Astrocyte (in vitro differentiated cells and primary cell): ENCODE results near the gene SPON1. TPM values are rescaled to one million over a fixed set of nuclear protein-coding genes. Genes with fewer than 3 reads are reported as not detected.

Experiments used
- DNase-seq: peaks from one replicate; pipeline ENCODE4 v3.0.0-alpha.2; 2010; ENCODE audit warnings: low read depth
- FAIRE-seq: peaks from 2 replicates; lab custom pipeline; 2011; peaks lifted over from hg19 to GRCh38; lab: Jason Lieb, UNC
- H2AFZ ChIP-seq: 2 replicates; pipeline ENCODE4 v1.6.0; 2012; ENCODE audit warnings: low read depth, low read length, inconsistent platforms
- H3K27ac ChIP-seq: 2 replicates; pipeline ENCODE4 v1.5.1; 2011; ENCODE audit warnings: low read depth, low read length, inconsistent platforms
- H3K27me3 ChIP-seq: 2 replicates; pipeline ENCODE4 v1.6.0; 2011; ENCODE audit warnings: low read length, inconsistent platforms; ENCODE audit not compliant: insufficient read depth
- H3K36me3 ChIP-seq: 2 replicates; pipeline ENCODE4 v1.5.1; 2011; ENCODE audit warnings: low read length, inconsistent platforms; ENCODE audit not compliant: insufficient read depth
- H3K4me1 ChIP-seq: 2 replicates; pipeline ENCODE4 v1.5.1; 2011; ENCODE audit warnings: low read length, inconsistent platforms; ENCODE audit not compliant: insufficient read depth
- H3K4me2 ChIP-seq: 2 replicates; pipeline ENCODE4 v1.6.0; 2012; ENCODE audit warnings: low read length, inconsistent platforms
- H3K4me3 ChIP-seq: 2 replicates; pipeline ENCODE4 v1.5.1; 2011; ENCODE audit warnings: low read depth, mild to moderate bottlenecking, low read length, inconsistent platforms; ENCODE audit not compliant: insufficient read depth
- H3K79me2 ChIP-seq: 2 replicates; pipeline ENCODE4 v1.6.0; 2012; ENCODE audit warnings: mild to moderate bottlenecking, low read length, inconsistent platforms; ENCODE audit not compliant: insufficient read depth
- H3K9ac ChIP-seq: 2 replicates; pipeline ENCODE4 v1.6.0; 2012; ENCODE audit warnings: mild to moderate bottlenecking, low read length, inconsistent platforms
- H3K9me3 ChIP-seq: 2 replicates; pipeline ENCODE4 v1.5.1; 2012; ENCODE audit warnings: low read depth, mild to moderate bottlenecking, low read length, inconsistent platforms; ENCODE audit not compliant: insufficient read depth
- H4K20me1 ChIP-seq: 2 replicates; pipeline ENCODE4 v1.6.0; 2012; ENCODE audit warnings: low read length, inconsistent platforms; ENCODE audit not compliant: insufficient read depth
- H3K27ac Mint-ChIP-seq: one replicate; pipeline ENCODE4 v1.8.0; 2021; ENCODE audit warnings: mild to moderate bottlenecking, mixed read lengths; ENCODE audit not compliant: unreplicated experiment
- H3K27me3 Mint-ChIP-seq: one replicate; pipeline ENCODE4 v1.8.0; 2021; ENCODE audit warnings: low read depth, mixed read lengths; ENCODE audit not compliant: unreplicated experiment
- H3K36me3 Mint-ChIP-seq: one replicate; pipeline ENCODE4 v1.8.0; 2021; ENCODE audit warnings: low read depth, mixed read lengths; ENCODE audit not compliant: unreplicated experiment
- H3K4me1 Mint-ChIP-seq: one replicate; pipeline ENCODE4 v1.8.0; 2021; ENCODE audit warnings: low read depth, mixed read lengths; ENCODE audit not compliant: unreplicated experiment
- H3K4me3 Mint-ChIP-seq: one replicate; pipeline ENCODE4 v1.8.0; 2021; ENCODE audit warnings: mild to moderate bottlenecking, moderate library complexity, mixed read lengths; ENCODE audit not compliant: unreplicated experiment
- H3K9me3 Mint-ChIP-seq: one replicate; pipeline ENCODE4 v1.8.0; 2021; ENCODE audit warnings: mild to moderate bottlenecking, mixed read lengths; ENCODE audit not compliant: unreplicated experiment
- EZH2 ChIP-seq: IDR thresholded peaks from 2 replicates; pipeline ENCODE4 v1.6.1; 2012; ENCODE audit warnings: mild to moderate bottlenecking, low read length, inconsistent platforms; ENCODE audit not compliant: insufficient read depth
- total RNA-seq: library from RNA; stranded (reverse); gene quantifications from 2 replicates; pipeline ENCODE4 v1.2.1, GENCODE V29; 2021
- TF ChIP-seq, protein P1 (sequence below): IDR thresholded peaks from 2 replicates; pipeline ENCODE4 v1.5.1; 2011; ENCODE audit warnings: low read depth, mild to moderate bottlenecking, inconsistent platforms, low read length, moderate library complexity; ENCODE audit not compliant: insufficient read depth

SPON1 gene
- total RNA-seq, 1 donor from 2014 or later = 2.0 TPM

DNA sequence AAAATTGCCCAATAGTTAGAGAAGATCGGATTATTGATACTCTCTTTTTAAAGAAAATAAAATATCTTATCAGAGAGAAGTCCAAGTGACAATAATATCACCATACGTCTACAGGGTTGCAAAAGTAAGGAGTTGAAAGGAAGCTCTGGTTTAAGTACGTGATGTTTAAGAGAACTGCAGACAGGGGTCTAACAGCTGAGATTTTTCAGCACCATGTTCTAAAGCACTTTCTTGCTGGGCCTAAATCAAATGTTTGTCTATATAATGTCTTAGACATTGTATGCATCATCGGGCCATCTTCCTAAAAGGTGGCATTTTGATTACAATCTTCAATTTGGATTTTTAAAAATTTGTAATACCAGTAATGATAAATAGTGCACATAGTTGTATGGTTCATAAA is 263.1 kb downstream of the SPON1 start:
- Histone ChIP-seq H4K20me1 (no peaks in the 10 kb centered on the region), H3K9me3 (no peaks in the 10 kb centered on the region), H3K4me3 (no peak overlapping the region), H3K4me2 (no peak overlapping the region), H3K79me2 (no peaks in the 10 kb centered on the region), H3K27me3 (peaks cover 16% of the 10 kb centered on the region), H3K9ac (no peak overlapping the region), H2AFZ (no peak overlapping the region), H3K27ac (no peak overlapping the region), H3K36me3 (no peaks in the 10 kb centered on the region), H3K4me1 (no peaks in the 10 kb centered on the region)
- H3K36me3 Mint-ChIP-seq = no peaks in the 10 kb centered on the region
- FAIRE-seq (no peak), DNase-seq (no peak)
- no peak overlapping the region for H3K4me3 Mint-ChIP-seq
- H3K9me3 Mint-ChIP-seq = peaks cover under 1% of the 10 kb centered on the region
- TF ChIP-seq EZH2 = no peak
- TF ChIP-seq, protein P1, sequence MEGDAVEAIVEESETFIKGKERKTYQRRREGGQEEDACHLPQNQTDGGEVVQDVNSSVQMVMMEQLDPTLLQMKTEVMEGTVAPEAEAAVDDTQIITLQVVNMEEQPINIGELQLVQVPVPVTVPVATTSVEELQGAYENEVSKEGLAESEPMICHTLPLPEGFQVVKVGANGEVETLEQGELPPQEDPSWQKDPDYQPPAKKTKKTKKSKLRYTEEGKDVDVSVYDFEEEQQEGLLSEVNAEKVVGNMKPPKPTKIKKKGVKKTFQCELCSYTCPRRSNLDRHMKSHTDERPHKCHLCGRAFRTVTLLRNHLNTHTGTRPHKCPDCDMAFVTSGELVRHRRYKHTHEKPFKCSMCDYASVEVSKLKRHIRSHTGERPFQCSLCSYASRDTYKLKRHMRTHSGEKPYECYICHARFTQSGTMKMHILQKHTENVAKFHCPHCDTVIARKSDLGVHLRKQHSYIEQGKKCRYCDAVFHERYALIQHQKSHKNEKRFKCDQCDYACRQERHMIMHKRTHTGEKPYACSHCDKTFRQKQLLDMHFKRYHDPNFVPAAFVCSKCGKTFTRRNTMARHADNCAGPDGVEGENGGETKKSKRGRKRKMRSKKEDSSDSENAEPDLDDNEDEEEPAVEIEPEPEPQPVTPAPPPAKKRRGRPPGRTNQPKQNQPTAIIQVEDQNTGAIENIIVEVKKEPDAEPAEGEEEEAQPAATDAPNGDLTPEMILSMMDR = no peak
- peaks cover 17% of the 10 kb centered on the region for H3K27me3 Mint-ChIP-seq
- no peak overlapping the region for H3K27ac Mint-ChIP-seq
- H3K4me1 Mint-ChIP-seq = no peaks in the 10 kb centered on the region

DNA sequence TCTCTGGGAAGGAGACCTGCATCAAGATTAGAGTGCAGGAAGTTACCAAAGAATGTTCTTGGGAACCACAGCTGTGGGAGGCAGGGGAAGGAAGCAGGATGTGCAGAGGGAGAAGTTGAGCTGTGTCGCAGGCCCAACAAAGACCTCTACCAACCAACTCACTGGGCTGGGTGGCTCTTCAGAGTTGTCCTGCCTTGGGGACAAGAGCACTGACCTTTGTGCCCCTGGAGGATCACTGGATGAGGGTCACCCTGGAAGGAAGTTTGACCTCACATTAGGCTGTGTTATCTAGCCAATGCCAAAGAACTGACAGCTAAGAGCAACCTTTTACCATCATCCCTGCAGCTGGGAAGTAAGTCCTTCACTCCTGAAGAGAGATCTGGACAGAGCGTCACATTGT is 265.8 kb downstream of the SPON1 start:
- Mint-ChIP-seq H3K27me3 (peaks cover 21% of the 10 kb centered on the region), H3K4me3 (no peak overlapping the region), H3K9me3 (peaks cover 4% of the 10 kb centered on the region), H3K36me3 (no peaks in the 10 kb centered on the region), H3K4me1 (no peaks in the 10 kb centered on the region), H3K27ac (no peak overlapping the region)
- DNase-seq (no peak), FAIRE-seq (no peak)
- no peaks in the 10 kb centered on the region for H3K4me1 ChIP-seq
- H3K4me2 ChIP-seq = no peak overlapping the region
- no peaks in the 10 kb centered on the region for H3K79me2 ChIP-seq
- no peak overlapping the region for H3K4me3 ChIP-seq
- no peak overlapping the region for H3K9ac ChIP-seq
- H4K20me1 ChIP-seq = no peaks in the 10 kb centered on the region
- no peak overlapping the region for H2AFZ ChIP-seq
- no peaks in the 10 kb centered on the region for H3K36me3 ChIP-seq
- H3K9me3 ChIP-seq = no peaks in the 10 kb centered on the region
- H3K27me3 ChIP-seq = peaks cover 16% of the 10 kb centered on the region
- TF ChIP-seq EZH2 = no peak
- TF ChIP-seq, protein P1 = no peak
- H3K27ac ChIP-seq = no peak overlapping the region

DNA sequence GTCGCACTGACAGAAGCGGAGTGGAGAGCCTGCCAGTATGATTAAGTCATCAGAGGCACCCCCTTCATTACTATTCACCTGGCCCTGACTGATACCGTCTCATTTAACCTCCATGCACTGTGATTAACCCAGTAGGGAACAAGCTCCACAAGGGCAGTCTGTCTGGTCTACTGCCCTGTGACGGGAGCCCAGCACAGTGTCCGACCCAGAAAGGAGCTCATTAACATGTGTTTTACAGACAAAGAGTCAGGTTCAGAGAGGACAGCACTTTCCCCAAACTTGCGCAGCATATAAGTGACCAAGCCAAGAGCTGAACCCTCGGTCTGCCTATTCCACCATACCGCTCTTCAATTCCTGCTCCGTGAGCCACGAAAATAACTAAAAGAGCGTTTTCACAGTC is 266.9 kb downstream of the SPON1 start:
- no peak overlapping the region for H3K4me3 Mint-ChIP-seq
- Histone ChIP-seq H3K27me3 (peaks cover 16% of the 10 kb centered on the region), H3K4me3 (no peak overlapping the region), H3K9ac (no peak overlapping the region), H3K27ac (no peak overlapping the region), H3K79me2 (no peaks in the 10 kb centered on the region), H2AFZ (no peak overlapping the region), H3K4me2 (no peak overlapping the region), H4K20me1 (no peaks in the 10 kb centered on the region), H3K9me3 (no peaks in the 10 kb centered on the region), H3K36me3 (no peaks in the 10 kb centered on the region), H3K4me1 (no peaks in the 10 kb centered on the region)
- DNase-seq (no peak), FAIRE-seq (no peak)
- H3K27ac Mint-ChIP-seq = no peak overlapping the region
- no peaks in the 10 kb centered on the region for H3K4me1 Mint-ChIP-seq
- peaks cover 20% of the 10 kb centered on the region for H3K27me3 Mint-ChIP-seq
- peaks cover 4% of the 10 kb centered on the region for H3K9me3 Mint-ChIP-seq
- TF ChIP-seq, protein P1 = no peak
- no peak for TF ChIP-seq EZH2
- no peaks in the 10 kb centered on the region for H3K36me3 Mint-ChIP-seq
